Smooth muscle cell of trachea (primary cell): Measurements from ENCODE around the gene RBPJ. TPM values are rescaled to one million over a fixed set of nuclear protein-coding genes. Genes with fewer than 3 reads are reported as not detected.

Experiments used
- total RNA-seq: library from RNA; depleted of rRNA; stranded (reverse); fragments of >200 nt; gene quantifications from 2 replicates; pipeline ENCODE4 v1.2.1, GENCODE V29; 2014

RBPJ gene
- total RNA-seq, result 184 and 284 TPM in 2 replicates

DNA sequence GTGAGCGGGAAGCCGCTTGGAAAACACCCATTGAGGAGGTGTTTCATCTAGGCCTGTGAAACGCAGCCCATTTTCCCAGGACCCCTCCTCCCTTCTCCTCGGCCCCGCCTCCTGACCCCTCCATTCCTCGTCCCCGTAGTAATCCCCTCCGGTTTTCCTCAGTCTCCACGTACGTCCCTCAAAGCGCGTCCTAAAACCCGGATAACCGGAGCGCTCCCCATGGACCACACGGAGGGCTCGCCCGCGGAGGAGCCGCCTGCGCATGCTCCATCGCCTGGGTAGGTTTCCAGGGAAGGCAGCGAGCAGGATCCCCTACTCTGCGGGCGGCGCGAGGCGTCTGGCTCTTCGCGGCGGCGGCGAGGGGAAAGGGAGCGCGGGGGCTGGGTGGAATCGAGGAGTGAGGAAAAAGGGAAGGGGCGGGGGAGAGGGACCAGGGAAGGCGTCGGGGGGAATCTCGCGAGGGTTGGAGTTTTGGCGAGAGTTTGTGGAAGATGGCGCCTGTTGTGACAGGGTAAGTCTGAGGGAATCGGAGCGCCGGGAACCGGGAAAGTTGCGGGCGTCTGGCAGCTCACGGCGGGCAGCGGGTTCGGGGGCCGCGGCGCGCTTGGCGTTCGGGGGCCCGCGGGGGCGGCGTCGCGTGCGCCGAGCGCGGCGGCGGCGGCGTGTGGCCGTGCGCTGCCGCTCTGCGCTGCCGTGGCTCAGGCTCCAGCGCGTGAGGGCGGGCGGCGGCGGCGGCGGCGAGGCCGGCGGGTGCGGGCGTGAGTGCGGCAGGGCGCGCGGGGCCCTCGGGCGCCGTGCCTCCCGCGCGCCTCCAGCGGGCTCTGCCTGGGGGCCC lies at the start of gene RBPJ:
Gene RBPJ, plus strand, starts transcription at position 477 of the 835 bp plus-strand sequence. Its CDS starts 15 bp downstream, at position 492.

Other genes starting within 250 kb of the RBPJ start
- gene CCKAR, start 169.5 kb downstream of the RBPJ start, total RNA-seq, result 19.4 and 25.2 TPM in 2 replicates